GM12872 (cell line): ENCODE results near the gene CAPN5.

ENCODE experiments used
- CTCF ChIP-seq: IDR thresholded peaks from 3 replicates; pipeline ENCODE4 v1.5.1; 2011; ENCODE audit warnings: low read depth, mild to moderate bottlenecking, low read length, moderate library complexity; ENCODE audit not compliant: insufficient read depth

CAPN5 gene

GRCh38 chr11:77138106-77138649 is 71.4 kb downstream of the CAPN5 start:
- TF ChIP-seq CTCF, result no peak

- TF ChIP-seq CTCF, result no peak
Measured at GRCh38 chr11:77139201-77139600, 72.4 kb downstream of the CAPN5 start.

- no peak for TF ChIP-seq CTCF
Measured at GRCh38 chr11:77140231-77140851, 73.6 kb downstream of the CAPN5 start.

- no peak for TF ChIP-seq CTCF
Measured at GRCh38 chr11:77141034-77141433, 74.3 kb downstream of the CAPN5 start.

GRCh38 chr11:77141475-77141874 is 74.7 kb downstream of the CAPN5 start:
- no peak for TF ChIP-seq CTCF

- TF ChIP-seq CTCF, result no peak
Measured at GRCh38 chr11:77142091-77142975, 75.6 kb downstream of the CAPN5 start.

- TF ChIP-seq CTCF, result no peak
Measured at GRCh38 chr11:77143405-77144020, 76.7 kb downstream of the CAPN5 start.
